H7 (cell line): ENCODE measurements around the gene GPR152. TPM values are rescaled to one million over a fixed set of nuclear protein-coding genes. Genes with fewer than 3 reads are reported as not detected.

ENCODE experiments used
- total RNA-seq: library from RNA; depleted of rRNA; stranded (reverse); fragments of >200 nt; shearing (Covaris generic); gene quantifications from 2 replicates; pipeline ENCODE4 v1.2.3, GENCODE V29; 2014; rRNA removed

Gene GPR152
- total RNA-seq, 1 experiment from 2014 or later: not detected

Other genes starting within 250 kb of the GPR152 start
- 73.8 and 82.1 TPM in 2 replicates for gene GRK2, start 186.3 kb downstream of the GPR152 start, total RNA-seq
- gene ANKRD13D, start 163.4 kb downstream of the GPR152 start, total RNA-seq: 29.1 and 32.2 TPM in 2 replicates
- 23.6 and 30.2 TPM in 2 replicates for gene SSH3, start 149.2 kb downstream of the GPR152 start, total RNA-seq
- 49.8 and 53.9 TPM in 2 replicates for gene POLD4, start 99.2 kb downstream of the GPR152 start, total RNA-seq
- gene CLCF1, start 79.1 kb downstream of the GPR152 start, total RNA-seq: 3.7 and 4.4 TPM in 2 replicates
- gene RAD9A, start 60.7 kb downstream of the GPR152 start, total RNA-seq: 20.2 and 27.0 TPM in 2 replicates
- gene PPP1CA, start 50.9 kb downstream of the GPR152 start, total RNA-seq: 246 and 314 TPM in 2 replicates
- gene TBC1D10C, start 48.6 kb downstream of the GPR152 start, total RNA-seq: 0.44 and 0.52 TPM in 2 replicates
- 0.07 and 0.17 TPM in 2 replicates for gene CARNS1, start 37.1 kb downstream of the GPR152 start, total RNA-seq
- 88.9 and 90.2 TPM in 2 replicates for gene RPS6KB2, start 24.2 kb downstream of the GPR152 start, total RNA-seq
- gene PTPRCAP, start 15.0 kb downstream of the GPR152 start, total RNA-seq: 0.74 and 2.6 TPM in 2 replicates
- 116 and 134 TPM in 2 replicates for gene CORO1B, start 9.3 kb downstream of the GPR152 start, total RNA-seq
- gene CABP4, start 2.6 kb upstream of the GPR152 start, total RNA-seq: not detected in 2 replicates
- 34.9 and 51.7 TPM in 2 replicates for gene TMEM134, start 16.5 kb upstream of the GPR152 start, total RNA-seq
- 40.8 and 51.2 TPM in 2 replicates for gene AIP, start 30.3 kb upstream of the GPR152 start, total RNA-seq
- 36.9 and 37.5 TPM in 2 replicates for gene PITPNM1, start 52.6 kb upstream of the GPR152 start, total RNA-seq
- 28.6 and 38.1 TPM in 2 replicates for gene CDK2AP2, start 55.4 kb upstream of the GPR152 start, total RNA-seq
- not detected in 2 replicates for gene CABP2, start 70.7 kb upstream of the GPR152 start, total RNA-seq
- 2,691 and 2,979 TPM in 2 replicates for gene GSTP1, start 131.1 kb upstream of the GPR152 start, total RNA-seq
- gene NDUFV1, start 154.2 kb upstream of the GPR152 start, total RNA-seq: 302 and 350 TPM in 2 replicates
- 8.1 and 8.7 TPM in 2 replicates for gene NUDT8, start 177.2 kb upstream of the GPR152 start, total RNA-seq
- gene TBX10, start 187.0 kb upstream of the GPR152 start, total RNA-seq: 0.07 TPM in 1 of 2 replicates, not detected in the other
- not detected in 2 replicates for gene ACY3, start 198.0 kb upstream of the GPR152 start, total RNA-seq
- gene ALDH3B2, start 221.9 kb upstream of the GPR152 start, total RNA-seq: not detected in 2 replicates